HT-29 (cell line): Measurements from ENCODE around the gene CYBRD1. TPM values are rescaled to one million over a fixed set of nuclear protein-coding genes. Genes with fewer than 3 reads are reported as not detected.
"Not testable (repeated sequence)": the region's sequence is repeated elsewhere in the genome, so short reads cannot be mapped to it uniquely, and the experiment has no call there.

Experiments used
- DNase-seq: peaks from one replicate; pipeline ENCODE4 v3.0.0-alpha.2; 2015; ENCODE audit warnings: low spot score
- total RNA-seq: library from RNA; depleted of rRNA; stranded (reverse); fragments of >200 nt; shearing (Covaris generic); gene quantifications from 2 replicates; pipeline ENCODE4 v1.2.3, GENCODE V29; 2014

The CYBRD1 gene
- total RNA-seq, 1 experiment from 2014 or later: 0.64 TPM

DNA sequence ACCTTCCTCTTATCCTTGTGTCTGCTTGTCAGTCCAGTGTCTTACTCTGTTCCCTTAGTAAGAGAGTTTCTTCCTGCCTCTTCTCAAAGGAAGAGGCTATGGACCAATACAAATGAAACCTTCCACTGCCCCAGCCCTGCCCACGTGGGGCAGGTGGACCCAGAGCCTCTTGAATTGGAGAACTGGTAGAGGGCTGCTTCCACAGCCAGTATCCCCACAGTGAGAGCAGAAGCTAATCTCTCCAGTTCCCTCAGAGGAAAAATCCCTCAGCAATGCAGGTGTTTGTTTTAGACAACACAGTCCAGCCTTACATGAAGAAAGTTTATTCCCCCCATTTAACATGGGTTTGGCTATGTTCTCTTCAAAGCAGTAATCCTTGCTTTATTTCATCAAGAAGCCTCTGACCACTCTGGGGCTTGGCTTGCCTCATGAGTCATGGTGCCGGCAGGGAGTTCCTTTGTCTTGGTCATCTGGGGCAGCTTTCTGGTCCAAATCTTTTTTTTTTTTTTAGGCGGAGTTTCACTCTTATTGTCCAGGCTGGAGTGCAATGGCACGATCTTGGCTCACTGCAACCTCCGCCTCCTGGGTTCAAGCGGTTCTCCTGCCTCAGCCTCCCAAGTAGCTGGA, 6.5 kb upstream of the CYBRD1 start:
- no peak for DNase-seq

GRCh38 chr2:171516793-171517192, 5.5 kb upstream of the CYBRD1 start:
- no peak for DNase-seq

GRCh38 chr2:171520471-171520870, 1.8 kb upstream of the CYBRD1 start:
- no peak for DNase-seq

DNA sequence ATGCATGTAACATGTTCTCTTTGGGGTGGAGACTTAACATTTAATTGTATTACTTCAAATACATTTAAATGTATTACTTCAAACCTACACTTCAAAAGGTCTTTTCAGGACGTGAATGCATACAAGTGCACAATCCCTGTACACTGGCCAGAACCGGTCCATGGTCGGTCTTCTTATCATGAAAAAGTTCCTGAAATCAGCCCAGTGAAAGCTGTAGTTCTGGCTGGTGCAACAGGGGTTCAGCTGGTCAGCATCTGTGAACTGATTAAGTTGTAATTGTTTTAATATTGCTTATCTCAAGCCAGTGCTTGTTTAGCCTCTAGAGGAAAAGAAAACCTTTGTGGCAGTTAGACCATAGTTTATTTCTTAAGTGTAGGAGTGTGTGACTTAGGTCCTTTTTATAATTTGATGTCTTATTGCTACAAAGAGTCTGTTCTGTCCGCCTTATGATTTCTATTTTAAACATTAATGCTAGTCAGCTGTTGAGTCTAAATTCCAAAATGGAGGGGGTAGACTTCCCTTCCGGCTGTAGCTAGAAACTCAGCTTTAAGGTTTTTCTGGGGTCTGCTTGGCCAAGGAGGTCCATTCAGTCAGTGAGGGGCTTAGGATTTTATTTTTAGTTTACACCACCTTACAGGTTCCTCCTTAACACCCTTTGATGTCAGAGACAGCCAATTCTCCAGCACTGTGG, 768 bp upstream of the CYBRD1 start:
- no peak for DNase-seq

- DNase-seq: no peak
Measured at GRCh38 chr2:171522788-171523087, 464 bp downstream of the CYBRD1 start.

- peak; percentile 27 for DNase-seq
Measured at GRCh38 chr2:171523088-171524017, 1.1 kb downstream of the CYBRD1 start.

DNA sequence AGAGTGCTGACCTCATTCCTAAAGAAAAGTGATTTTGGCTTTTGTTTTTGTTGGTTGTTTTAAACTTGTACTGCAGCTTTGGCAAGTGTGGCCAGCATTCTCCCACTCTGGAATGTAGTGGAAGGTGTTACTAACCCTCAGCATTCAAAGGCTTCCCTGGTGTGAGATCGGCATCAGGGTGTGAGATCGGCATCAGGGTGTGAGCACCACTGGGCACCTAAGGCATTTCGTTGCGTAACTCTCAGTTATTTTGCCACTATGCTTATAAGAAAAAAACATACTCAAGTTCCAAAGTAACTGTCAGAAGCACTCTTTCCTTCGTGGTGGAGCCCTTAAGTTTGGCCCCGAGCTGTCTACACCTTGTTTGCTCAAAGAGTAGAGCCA, 1.7 kb downstream of the CYBRD1 start:
- DNase-seq: peak; percentile 8

DNA sequence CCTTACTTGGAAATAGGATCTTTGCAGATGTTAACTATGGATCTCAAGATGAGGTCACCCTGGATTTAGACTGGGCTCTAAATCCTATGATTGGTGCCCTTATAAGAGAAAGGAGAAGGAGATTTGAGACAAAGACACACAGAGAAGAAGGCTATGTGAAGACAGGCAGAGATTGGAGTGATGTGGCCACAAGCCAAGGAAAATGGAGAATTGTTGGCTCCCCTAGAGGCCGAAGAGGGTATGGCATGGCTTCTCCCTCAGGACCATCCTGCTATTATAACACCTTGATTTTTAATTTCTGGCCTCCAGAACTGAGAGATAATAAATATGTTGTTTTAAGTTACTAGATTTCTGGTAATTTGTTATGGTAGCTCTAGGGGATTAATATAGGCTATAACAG, 7.6 kb downstream of the CYBRD1 start:
- peak; percentile 25 for DNase-seq

- no peak for DNase-seq
Measured at GRCh38 chr2:171530378-171530777, 8.1 kb downstream of the CYBRD1 start.

GRCh38 chr2:171530859-171531258, 8.6 kb downstream of the CYBRD1 start:
- DNase-seq: not testable (repeated sequence)

DNA sequence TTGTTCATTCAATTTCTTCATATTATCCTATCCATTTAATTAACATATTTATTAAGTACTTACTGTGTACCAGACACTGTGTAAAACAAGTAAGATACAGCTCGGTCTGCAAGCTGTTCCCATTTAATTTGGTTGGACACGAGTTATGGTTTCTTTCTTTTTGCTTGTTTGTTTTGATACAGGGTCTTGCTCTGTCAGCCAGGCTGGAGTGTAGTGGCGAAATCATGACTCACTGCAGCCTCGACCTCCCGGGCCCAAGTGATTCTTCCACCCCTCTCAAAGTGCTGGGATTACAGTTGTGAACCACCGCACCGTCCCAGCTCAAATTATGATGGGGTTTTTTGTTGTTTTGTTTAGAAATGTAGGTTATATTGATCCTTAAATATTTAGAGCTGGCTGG, 9.0 kb downstream of the CYBRD1 start:
- no peak for DNase-seq

DNA sequence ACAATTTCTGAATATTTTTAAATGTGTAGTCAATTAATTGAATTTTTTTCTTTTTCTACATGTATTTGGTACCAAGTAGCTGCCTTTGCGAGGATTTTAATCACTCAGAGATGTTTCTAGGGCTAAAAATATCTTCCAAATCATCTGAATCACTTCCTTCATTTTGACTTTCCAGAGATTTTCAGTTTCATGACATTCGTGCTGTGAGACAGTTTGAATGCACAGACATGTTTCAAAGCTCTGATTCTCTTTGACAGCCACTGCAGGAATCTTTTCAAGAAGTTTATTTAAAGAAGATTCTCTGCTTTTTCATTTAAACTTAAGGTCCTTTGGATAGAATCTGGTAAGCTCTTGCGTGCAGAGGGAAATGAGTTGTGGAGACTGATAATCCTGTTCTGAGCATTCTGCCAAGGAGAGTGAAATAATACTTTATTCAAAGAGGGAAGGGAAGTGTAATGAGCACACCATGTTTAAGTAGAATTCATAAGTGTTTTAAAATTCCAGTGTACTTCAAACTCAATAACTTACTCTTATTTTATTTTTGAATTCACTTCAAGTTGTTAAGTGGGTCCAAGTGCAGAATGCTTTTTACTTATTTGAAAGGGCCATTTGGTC, 9.7 kb downstream of the CYBRD1 start:
- no peak for DNase-seq

- DNase-seq: no peak
Measured at GRCh38 chr2:171533331-171533730, 11.1 kb downstream of the CYBRD1 start.

DNA sequence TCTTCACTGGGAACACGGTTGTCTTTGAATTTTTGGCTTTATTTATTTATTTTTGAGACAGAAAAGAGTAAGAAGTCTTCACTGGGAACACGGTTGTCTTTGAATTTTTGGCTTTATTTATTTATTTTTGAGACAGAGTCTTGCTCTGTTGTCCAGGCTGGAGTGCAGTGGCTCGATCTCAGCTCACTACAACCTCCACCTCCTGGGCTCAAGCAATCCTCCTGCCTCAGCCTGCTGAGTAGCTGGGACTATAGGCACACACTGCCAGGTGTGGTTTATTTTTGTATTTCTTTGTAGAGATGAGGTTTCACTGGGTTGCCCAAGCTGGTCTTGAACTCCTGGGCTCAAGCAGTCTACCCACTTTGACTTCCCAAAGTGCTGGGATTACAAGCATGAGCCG, 13.3 kb downstream of the CYBRD1 start:
- not testable (repeated sequence) for DNase-seq

GRCh38 chr2:171540437-171540836, 18.2 kb downstream of the CYBRD1 start:
- DNase-seq: no peak

GRCh38 chr2:171541202-171541887, 19.1 kb downstream of the CYBRD1 start:
- DNase-seq: peak; percentile 40

- no peak for DNase-seq
Measured at GRCh38 chr2:171545086-171545485, 22.8 kb downstream of the CYBRD1 start.

DNA sequence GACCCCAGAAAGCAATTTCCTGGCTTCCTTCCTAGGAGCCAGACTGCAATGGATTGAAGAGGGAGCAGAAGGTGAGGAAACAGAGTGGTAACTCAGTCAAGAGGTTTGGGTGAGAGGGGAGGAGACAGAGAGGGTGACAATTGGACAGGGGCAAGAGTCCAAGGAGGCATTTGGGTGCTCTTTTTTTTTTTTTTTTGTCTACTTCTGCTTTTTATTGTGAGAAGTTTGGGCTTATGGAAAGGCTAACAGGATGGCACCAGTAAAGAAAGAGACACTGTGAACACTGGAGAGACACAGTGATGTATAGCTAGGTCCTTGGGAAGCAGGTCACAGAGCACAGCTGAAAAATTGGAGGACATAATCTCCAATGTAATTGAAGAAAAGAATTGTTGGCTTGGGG, 25.0 kb downstream of the CYBRD1 start:
- DNase-seq: no peak

DNA sequence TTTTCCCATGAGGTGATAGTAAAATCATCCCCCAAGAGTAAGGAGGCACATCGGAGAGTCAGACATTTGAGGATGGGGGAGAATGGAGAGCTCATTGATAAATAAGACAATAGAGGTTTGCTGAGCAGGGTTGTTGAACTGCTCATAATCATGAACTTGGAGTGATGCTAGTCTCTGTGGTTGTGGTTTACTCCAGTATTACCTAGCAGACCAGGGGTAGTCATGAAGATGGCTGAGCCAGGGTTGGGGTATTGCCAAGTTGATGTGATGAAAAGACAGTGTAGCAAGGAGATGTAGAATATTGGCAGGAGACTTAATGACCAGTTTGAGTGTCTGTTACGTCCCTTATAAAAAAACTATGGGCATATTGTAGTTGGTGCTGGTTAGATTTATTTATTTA, 25.4 kb downstream of the CYBRD1 start:
- DNase-seq: no peak

- DNase-seq: no peak
Measured at GRCh38 chr2:171550613-171551012, 28.3 kb downstream of the CYBRD1 start.

- DNase-seq: no peak
Measured at GRCh38 chr2:171551836-171552235, 29.6 kb downstream of the CYBRD1 start.

DNA sequence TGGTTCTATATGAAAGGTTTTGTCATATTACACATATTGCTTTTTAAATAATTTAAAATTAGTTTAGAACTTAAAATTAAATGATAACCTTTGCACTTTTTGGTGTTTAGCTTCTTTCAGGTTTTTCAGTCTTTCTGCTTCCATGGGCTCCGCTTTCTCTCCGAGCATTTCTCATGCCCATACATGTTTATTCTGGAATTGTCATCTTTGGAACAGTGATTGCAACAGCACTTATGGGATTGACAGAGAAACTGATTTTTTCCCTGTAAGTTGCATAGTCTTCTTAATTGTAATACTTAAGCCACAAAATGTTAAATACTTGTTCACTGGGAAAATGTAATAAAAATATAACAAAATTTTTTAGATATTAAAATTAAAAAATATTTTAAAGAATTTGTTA, 31.0 kb downstream of the CYBRD1 start:
- DNase-seq: no peak
